Chondrocyte (in vitro differentiated cells): ENCODE results near the gene ERLEC1. TPM values are rescaled to one million over a fixed set of nuclear protein-coding genes. Genes with fewer than 3 reads are reported as not detected.
"Not testable (repeated sequence)": the region's sequence is repeated elsewhere in the genome, so short reads cannot be mapped to it uniquely, and the experiment has no call there.

Source experiments
- DNase-seq: peaks from one replicate; pipeline ENCODE4 v3.0.0; 2021; ENCODE audit warnings: mixed read lengths, low spot score
- H3K27ac Mint-ChIP-seq: one replicate; pipeline ENCODE4 v1.8.0; 2021; ENCODE audit warnings: mild to moderate bottlenecking, moderate library complexity, mixed read lengths; ENCODE audit not compliant: unreplicated experiment
- H3K27me3 Mint-ChIP-seq: 2 replicates; pipeline ENCODE4 v1.8.0; 2021; ENCODE audit warnings: low read depth, mixed read lengths
- H3K36me3 Mint-ChIP-seq: 2 replicates; pipeline ENCODE4 v1.8.0; 2021; ENCODE audit warnings: low read depth, mixed read lengths
- H3K4me1 Mint-ChIP-seq: 2 replicates; pipeline ENCODE4 v1.8.0; 2021; ENCODE audit warnings: low read depth, mild to moderate bottlenecking, mixed read lengths
- H3K4me3 Mint-ChIP-seq: one replicate; pipeline ENCODE4 v1.8.0; 2021; ENCODE audit warnings: mild to moderate bottlenecking, moderate library complexity, mixed read lengths; ENCODE audit not compliant: unreplicated experiment
- H3K9me3 Mint-ChIP-seq: 2 replicates; pipeline ENCODE4 v1.8.0; 2021; ENCODE audit warnings: low read depth, mixed read lengths
- total RNA-seq: library from RNA; stranded (reverse); gene quantifications from 3 replicates; pipeline ENCODE4 v1.2.1, GENCODE V29; 2021
- TF ChIP-seq, protein P1 (sequence below): fragments of 200-600 bp; sonication (generic); IDR thresholded peaks from 2 replicates; pipeline ENCODE4 v1.5.0; 2021; ENCODE audit warnings: antibody characterized with exemption, mild to moderate bottlenecking, moderate library complexity

Gene ERLEC1
- total RNA-seq, 1 donor from 2014 or later, result 71.4 TPM

DNA sequence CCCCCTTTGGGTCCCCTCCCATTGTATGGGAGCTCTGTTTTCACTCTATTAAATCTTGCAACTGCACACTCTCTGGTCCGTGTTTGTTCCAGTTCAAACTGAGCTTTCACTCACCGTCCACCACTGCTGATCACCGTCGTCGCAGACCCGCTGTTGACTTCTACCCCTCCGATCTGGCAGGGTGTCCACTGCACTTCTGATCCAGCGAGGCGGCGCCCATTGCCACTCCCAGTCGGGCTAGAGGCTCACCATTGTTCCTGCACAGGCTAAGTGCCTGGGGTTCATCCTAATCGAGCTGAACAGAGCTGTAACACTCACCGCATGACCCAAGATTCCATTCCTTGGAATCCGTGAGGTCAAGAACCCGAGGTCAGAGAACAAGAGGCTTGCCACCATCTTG is 30.2 kb upstream of the ERLEC1 start:
- no peaks in the 10 kb centered on the region for H3K27me3 Mint-ChIP-seq
- TF ChIP-seq, protein P1, sequence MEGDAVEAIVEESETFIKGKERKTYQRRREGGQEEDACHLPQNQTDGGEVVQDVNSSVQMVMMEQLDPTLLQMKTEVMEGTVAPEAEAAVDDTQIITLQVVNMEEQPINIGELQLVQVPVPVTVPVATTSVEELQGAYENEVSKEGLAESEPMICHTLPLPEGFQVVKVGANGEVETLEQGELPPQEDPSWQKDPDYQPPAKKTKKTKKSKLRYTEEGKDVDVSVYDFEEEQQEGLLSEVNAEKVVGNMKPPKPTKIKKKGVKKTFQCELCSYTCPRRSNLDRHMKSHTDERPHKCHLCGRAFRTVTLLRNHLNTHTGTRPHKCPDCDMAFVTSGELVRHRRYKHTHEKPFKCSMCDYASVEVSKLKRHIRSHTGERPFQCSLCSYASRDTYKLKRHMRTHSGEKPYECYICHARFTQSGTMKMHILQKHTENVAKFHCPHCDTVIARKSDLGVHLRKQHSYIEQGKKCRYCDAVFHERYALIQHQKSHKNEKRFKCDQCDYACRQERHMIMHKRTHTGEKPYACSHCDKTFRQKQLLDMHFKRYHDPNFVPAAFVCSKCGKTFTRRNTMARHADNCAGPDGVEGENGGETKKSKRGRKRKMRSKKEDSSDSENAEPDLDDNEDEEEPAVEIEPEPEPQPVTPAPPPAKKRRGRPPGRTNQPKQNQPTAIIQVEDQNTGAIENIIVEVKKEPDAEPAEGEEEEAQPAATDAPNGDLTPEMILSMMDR, result no peak
- H3K36me3 Mint-ChIP-seq, result peaks cover 11% of the 10 kb centered on the region
- no peak overlapping the region for H3K4me3 Mint-ChIP-seq
- H3K9me3 Mint-ChIP-seq, result peaks cover 2% of the 10 kb centered on the region
- DNase-seq, result no peak
- no peak overlapping the region for H3K27ac Mint-ChIP-seq
- peaks cover 2% of the 10 kb centered on the region for H3K4me1 Mint-ChIP-seq

GRCh38 chr2:53757206-53757605 is 29.6 kb upstream of the ERLEC1 start:
- H3K9me3 Mint-ChIP-seq, H3K4me1 Mint-ChIP-seq, H3K27me3 Mint-ChIP-seq, DNase-seq, H3K27ac Mint-ChIP-seq, H3K4me3 Mint-ChIP-seq: not testable (repeated sequence)
- peaks cover 16% of the 10 kb centered on the region for H3K36me3 Mint-ChIP-seq

- DNase-seq, result no peak
- Mint-ChIP-seq H3K27ac (no peak overlapping the region), H3K4me3 (no peak overlapping the region), H3K36me3 (peaks cover 12% of the 10 kb centered on the region), H3K9me3 (no peaks in the 10 kb centered on the region), H3K27me3 (no peaks in the 10 kb centered on the region), H3K4me1 (peaks cover 19% of the 10 kb centered on the region)
- TF ChIP-seq, protein P1, result no peak
Observed at GRCh38 chr2:53765767-53766166, 21.1 kb upstream of the ERLEC1 start.

- no peak for DNase-seq
- H3K4me3 Mint-ChIP-seq, result peak within 1 kb of the TSS; percentile 82
- H3K4me1 Mint-ChIP-seq, result peaks cover 20% of the 10 kb centered on the region
- TF ChIP-seq, protein P1, result peak; percentile 62
- peaks cover 8% of the 10 kb centered on the region for H3K36me3 Mint-ChIP-seq
- H3K27ac Mint-ChIP-seq, result peak within 1 kb of the TSS; percentile 84
- H3K27me3 Mint-ChIP-seq, result no peaks in the 10 kb centered on the region
- no peaks in the 10 kb centered on the region for H3K9me3 Mint-ChIP-seq
Observed at GRCh38 chr2:53767405-53768241, 19.2 kb upstream of the ERLEC1 start, which contains the start of gene CHAC2. TSS of gene CHAC2 (plus strand) at chr2:53767804. CDS start at chr2:53767887, 83 bp downstream.

DNA sequence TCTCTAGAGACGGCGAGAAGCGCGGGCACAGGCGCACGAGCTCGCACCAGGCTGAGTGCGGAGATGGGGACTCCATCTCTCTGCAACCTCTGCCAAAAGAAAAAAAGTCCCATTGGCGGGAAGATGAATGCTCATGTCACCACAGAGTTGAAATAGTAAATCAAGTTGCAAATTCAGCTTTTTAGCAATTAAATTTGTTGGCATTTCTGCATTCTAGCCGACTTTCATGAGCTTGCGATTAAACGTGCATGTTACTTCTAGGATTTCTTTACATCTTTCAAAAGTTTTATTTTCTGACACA is 18.7 kb upstream of the ERLEC1 start:
- peak overlapping the region; percentile 82 for H3K4me3 Mint-ChIP-seq
- H3K36me3 Mint-ChIP-seq, result peaks cover 5% of the 10 kb centered on the region
- no peaks in the 10 kb centered on the region for H3K27me3 Mint-ChIP-seq
- H3K27ac Mint-ChIP-seq, result peak overlapping the region; percentile 84
- no peak for DNase-seq
- peaks cover 20% of the 10 kb centered on the region for H3K4me1 Mint-ChIP-seq
- TF ChIP-seq, protein P1, result no peak
- no peaks in the 10 kb centered on the region for H3K9me3 Mint-ChIP-seq
